ENCODE data around the gene DSTN.

DSTN gene

DNA sequence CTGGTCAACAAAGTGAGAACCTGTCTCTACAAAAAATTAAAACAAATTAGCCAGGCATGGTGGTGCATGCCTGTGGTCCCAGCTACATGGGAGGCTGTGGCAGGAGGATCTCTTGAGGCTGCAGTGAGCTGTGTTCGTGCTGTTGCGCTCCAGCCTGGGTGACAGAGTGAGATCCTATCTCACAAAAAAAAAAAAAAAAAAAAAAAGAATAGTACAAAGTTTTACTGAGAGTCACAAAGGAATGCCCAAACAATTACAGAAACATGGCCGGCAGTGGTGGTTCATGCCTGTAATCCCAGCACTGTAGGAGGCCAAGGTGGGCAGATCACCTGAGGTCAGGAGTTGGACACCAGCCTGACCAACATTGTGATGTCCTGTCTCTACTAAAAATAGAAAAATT, 14.8 kb upstream of the DSTN start:
- no peak for DNase-seq

DNA sequence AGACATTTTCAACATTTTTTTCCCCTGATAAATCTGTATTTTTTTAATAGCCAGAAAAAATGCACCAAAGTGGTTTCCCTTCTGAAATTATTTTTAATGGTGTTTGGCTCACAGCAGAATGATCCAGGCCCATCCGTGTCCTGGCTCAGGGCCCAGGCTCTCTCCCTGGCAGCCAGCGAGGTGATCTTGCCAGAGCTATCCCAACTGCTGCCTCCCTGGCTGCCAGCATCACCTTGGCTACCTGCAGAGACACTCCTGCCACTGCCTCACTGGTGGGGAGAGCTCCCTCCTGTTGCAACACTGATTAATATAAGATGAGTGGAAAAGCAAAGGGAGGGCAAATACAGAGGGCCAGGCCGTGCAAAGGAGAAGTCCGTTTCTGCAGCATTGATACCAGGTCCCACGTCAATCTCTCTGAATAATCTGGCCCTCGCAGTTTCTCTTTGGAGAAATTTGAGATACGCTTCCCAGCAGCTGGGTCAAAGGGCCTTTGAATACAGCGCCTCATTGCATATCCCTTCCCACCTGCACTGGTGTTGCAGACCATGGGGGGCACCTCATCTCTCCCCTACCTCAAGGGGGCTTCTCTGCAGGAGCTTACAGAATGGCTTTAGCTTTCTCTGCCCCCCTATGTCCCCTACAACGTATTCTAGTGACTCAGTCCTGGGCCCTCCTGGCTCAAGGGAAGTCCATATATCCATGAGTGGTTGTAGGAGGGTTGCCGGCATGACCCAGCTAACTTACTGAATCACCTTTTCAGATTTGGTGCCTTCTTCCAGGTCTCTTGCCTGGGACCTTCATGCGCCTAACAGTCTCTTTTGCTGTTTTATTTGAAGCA, 12.8 kb upstream of the DSTN start:
- peak; percentile 93 for DNase-seq

DNA sequence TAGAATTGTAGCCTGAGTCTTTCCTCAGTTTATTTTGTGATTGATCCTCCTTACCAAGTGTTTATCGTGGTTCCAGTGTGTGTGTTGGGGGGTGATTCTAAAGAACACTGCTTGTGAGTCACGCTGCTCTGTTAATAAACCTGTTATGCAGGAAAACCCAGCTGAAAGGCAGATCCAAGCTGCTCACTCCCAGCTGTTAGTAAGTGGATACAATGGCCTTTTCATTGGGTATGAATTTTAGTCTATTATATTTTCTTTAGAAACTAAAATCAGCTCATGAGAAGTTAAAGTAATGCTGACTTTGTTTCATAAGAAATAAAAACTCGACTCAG, 12.2 kb upstream of the DSTN start:
- no peak for DNase-seq

DNA sequence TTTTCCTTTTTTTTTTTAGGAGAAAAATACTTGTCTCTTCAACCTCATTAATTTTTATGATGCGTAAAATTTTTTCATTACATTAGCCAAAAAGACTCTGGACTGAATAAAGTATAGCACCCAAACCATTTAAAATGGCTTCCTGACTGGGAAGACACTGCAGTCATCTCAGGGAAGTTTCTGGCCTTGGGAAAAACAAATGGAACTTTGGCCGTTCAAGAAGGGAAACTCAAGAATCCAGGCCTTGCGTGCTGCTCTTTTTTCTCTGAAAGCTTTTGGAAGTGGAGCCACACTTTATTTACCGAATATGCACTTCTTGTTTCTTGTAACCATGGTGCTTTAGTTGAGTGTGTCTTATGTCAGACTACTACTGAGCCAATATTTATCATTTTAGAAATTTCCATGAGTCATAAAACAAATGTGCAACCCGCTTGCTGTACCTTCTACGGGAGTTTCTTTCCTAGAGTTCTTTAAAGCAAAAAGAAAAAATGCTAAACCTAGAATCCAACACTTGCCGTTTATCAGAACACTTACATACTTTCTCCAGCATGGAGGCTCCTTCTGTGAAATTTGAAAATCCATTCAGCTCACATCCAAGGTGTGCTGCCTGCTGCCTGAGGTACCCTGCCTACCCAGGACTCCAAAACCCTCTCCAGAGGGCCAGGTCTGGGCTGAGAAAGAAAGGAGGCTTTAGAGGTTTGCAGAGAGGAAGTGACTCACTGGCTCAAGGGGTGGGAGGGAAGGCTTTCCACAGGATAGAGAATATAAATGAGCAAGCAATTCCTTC, 11.5 kb upstream of the DSTN start:
- no peak for DNase-seq

DNA sequence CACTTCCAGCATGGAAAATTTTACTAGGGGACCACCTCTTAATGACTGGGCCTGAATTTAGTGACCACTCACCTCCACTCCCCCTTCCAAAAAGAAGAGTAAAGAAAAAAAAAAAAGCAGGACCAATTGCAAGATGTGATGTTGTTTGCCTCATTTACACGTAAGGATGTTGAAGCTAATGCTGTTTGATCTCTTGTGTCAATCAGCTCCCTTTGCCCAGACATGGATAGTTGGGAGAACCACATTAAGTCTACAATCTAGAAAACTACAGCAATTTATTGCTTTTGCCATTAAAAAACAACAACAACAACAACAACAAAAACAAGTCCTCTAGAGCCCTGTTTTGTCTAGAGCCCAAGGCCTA, 11.0 kb upstream of the DSTN start:
- no peak for DNase-seq

DNA sequence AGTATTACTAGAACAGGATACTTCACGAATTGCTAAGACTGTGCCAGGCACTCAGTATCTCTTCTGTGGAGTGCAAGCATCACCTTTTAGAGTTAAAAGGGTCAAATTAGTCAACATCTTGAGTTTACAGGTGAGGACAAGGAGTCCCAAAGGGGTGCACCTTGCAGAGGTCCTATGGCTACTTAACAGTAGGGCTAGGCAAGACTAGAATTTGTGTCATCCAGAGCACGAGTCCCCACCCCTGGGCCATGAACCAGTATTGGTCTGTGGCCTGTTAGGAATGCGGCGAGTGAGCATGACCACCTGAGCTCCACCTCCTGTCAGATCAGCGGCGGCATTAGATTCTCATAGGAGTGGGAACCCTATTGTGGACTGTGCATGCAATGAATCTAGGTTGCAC, 10.5 kb upstream of the DSTN start:
- DNase-seq: no peak

DNA sequence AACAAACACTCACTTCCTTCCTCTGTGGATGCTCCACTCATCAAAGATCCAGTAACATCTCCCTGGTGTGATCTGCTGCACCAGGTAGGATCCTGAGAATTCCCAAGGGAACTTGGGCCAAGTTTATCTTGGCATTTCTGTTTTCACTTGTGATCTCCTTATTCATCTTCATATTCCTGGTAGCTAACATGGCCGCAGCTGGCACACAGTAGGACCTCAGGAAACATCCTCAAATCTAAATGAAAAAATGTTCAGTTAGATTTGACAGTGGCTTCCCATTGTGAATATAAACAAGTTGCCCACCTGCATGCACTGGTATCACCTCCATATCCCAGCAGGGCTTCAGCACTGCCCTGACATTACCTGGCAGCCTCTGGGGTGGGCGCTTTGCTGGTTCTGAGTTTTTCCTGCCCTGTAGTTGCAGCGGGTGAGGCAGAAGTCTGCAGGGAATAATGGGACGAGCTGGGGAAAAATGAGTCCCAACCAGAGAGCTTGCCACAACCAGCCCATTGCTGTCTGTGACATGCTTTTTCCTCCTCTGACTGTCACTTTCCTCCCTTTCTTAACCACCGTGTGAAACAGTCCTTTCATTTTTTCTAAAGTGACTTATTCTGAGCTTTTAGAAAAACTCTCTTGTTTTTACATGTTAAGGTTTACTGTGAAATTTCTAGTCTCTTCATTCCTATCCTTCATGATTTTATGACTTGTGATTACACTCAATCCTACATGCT, 9.4 kb upstream of the DSTN start:
- no peak for DNase-seq

DNA sequence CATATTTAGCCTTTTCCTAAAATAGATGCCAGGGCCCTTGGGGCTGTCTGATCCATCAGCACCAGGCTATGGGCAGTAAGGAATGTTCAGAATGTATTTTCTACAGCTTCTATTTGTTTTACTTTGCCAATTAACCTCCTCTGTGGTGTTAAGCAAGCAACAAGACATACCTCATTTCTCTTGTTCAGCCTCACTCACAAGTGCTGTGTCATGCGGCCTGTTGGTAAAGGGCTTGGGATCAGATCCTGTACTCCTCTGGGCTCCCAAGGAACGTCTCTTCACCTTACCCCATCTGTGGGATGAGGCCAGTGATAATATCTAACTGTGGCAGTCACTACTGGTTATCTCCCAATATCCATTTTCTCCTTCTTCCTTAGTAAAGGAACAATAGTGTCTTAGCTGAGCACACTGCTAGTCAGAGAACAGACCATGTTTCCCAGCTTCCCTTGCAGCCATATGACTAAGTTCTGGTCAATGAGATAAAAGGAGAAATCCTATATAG, 7.0 kb upstream of the DSTN start:
- no peak for DNase-seq

DNA sequence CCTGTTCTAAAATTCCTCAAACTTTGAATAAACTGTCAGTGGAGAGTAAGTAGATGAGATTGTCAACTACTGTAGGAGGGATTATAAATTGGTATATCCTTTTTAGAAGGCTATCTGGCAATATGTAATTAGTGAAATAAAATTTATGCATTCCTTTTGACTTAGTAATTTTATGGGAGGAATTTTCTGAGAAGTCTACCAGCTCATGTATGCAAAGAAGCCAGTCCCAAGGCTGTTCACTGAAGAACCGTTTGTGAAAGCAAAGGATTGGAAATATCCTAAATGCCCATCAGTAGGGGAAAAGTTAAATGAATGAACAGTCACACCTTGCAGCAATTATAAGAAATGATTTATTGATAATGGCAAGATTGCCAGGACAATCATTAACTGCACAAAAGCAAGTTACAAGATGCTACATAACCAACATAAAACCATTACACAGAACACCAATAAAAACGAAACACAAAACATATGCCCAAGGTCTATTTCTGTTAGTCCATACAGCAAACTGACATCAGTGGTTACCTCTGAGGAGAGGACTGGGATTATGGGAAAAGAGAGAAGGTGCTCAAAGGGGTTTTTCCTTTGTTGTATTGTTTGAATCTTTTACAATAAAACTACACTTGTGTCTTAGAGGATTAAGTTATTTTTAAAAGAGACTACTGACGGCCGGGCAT, 4.6 kb upstream of the DSTN start:
- DNase-seq: no peak

DNA sequence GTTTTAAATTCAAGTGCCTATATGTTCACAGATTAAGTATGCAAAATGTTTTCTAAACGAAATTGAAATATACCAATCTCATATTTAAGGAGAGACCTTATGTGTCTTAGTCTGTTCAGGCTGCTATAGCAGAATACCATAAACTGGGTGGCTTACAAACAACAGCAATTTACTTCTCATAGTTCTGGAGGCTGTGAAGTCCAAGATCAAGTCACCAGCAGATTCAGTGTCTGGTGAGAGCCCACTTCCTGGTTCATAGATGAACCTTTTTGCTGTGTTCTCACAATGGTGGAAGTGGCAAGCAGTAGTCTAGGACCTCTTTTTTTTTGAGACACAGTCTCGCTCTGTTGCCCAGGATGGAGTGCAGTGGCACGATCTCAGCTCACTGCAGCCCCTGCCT, 3.5 kb upstream of the DSTN start:
- DNase-seq: no peak

DNA sequence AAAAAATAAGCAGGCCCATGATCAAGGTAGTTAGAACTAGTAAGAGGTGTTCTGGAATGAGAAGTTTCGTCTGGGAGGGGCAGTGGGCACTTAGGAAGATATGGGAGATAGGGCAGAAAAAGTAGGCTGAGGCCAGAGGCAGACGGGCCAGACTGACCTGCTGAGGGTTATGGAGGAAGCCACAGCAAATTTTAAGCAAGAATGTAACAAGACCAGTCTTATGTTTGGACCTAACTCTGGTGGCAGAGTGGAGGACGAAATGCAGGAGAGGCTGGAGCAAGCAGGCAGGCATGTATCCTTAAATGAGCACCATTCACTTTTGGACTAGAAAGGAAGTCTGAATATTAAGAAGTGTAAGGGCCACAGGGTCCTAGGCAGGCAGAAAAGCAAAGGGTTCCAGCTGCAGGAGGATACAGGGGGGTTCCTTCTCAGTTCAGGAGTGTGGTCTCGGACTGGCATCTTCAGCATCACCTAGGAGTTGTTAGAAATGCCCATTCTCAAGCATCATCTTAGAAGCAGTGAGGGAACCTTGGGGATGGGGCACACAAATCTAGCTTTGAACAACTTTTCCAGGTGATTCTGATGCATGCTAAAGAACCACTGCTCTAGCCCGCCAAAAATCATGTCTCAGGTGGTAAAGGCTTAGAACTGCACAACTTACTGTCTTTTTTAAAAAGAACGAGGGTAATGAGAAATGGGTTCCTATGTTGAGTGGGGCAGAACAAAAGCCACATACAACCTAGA, 1.7 kb upstream of the DSTN start:
- DNase-seq: no peak

DNA sequence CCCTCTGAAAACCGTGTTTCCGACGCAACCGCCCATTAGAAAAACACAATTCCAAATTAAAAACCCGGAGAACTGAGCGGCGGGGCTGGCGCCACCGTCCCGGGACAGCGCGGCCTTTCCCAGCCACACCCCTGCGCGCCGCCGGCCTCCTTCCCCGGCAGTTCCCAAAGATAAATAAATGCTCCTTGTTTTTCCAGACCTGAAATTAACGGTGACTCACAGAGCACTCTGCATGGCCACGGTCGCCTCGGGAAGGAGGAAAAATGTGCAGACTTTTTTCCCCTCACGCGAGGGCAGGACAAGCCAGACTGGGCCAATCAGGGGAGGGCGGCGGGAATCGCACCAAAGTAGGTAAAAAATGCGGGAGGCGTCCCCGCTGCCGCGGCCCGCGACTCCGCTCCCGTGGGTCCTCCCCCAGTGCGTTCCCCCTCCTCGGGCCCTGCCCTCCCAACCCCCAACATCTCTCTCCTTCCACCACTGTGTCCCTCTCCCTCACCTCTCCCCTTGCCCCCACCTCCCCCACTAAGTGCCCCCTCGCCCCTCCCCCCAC, 828 bp upstream of the DSTN start:
- DNase-seq: peak; percentile 49

DNA sequence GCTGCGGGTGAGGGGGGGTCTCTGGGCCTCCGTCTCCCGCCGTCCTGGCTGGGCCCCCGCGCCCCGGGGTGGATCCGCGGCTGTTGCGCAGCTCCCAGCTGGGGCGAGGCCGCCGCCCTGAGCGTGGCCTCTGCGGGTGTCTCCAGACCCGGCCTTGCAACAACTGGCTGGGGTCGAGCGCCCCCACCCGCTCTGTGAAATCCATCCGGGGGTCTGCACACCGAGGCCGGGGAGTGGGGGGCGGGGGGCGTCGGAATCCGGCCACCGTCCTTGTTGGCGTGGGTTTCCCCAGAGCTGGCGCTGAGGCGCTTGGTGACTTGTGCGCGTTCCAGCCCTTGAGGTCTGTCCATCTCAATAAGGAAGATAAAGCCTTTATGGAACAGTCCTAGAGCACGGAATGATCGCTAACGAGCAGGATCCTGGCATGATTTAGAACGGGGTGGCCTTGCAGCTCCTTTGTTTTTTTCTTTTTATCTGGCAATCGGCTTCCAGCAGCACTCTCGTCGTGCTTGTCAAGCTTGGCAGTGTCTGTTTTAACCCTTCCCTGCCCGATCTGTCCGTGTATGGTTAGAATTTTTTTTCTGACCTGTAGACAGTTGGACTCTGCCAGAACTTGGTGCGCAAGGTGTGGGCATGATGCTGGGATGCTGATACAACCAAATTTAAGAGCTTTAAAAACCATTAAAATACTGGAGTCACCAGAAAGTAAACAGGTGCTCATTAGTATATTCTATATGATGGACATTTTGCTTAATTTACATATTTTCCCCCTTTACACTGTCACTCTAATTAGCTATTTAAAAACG, 675 bp downstream of the DSTN start:
- DNase-seq: peak; percentile 39

DNA sequence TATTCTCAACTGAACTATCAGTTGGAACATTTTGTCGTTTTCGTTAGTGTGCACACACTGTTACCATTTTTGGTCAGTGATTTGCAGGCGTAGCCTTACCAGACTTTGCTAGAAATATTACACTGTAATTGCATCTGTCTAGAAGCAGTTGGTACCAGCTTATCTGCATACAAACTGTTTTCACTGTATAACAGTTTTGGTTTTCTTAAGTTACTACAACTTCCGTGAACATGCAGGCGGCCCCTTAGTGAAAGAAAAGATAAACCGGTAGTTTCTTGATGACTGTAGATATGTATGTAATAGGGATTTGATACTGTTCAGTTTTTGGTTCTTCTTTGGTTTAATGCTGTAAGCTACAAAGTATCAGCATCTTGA, 1.3 kb downstream of the DSTN start:
- DNase-seq: no peak

DNA sequence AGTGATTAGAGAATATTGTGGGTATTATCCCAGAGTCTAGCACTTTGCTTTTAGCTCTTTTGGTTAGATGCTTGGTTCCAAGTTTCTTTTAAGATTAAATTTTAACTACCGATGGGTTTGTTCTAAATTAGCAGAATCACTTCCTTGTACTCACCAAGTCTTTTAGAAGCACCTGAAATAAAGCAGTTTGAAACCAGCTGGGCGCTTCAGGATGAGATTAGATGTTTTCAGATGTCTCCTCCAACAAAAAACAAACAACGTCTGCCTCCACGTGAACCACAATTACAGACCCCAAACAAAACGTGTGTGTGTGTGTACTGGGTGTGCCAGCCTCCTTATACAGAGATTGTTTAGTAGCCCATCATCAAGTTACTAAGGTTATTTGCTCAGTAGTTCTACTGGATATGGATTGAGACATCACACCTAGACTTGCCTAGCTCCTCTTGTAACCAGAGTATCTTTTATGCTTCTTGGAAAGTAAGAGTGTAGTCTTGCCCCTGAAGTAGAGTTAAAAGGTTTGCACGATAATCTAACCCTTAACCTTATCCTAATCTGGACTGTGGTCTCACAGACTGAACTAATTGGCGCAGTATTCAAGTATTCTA, 2.3 kb downstream of the DSTN start:
- no peak for DNase-seq

DNA sequence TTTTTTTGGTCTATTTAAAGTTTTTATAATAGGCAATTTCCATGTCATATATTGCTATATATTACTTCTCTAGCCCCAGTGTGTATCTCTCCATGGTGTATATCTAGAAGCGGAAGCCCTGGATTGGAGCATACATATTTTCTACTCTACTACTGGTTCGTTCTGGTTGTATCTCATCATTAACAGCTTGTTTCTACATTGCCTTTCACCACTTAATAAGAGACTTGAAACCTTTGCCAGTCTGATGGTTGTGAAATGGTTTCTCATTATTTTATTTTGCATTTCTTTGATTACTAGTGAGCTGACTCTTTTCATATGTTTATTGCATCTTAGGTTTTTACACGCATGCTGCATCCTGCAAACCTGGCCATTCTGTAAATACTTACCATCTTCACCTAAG, 3.6 kb downstream of the DSTN start:
- DNase-seq: no peak

DNA sequence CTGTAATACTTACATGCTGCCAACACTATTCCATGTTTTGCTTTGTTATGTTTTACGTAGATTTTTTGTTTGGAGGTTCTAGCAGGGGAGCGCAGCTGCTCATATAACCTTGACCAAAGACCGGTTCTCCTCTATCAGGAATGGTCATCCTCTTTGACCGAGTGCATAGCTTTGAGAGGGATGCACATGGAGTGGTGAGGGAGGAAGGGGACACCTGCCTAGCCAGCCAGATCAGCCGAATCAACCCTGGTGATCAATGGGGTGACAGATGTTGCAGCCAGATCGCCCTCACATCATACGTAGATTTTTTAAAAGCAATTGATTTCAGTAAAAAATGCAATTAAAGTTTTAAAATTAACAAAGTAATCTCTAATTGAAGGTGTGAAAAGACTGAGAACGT, 6.3 kb downstream of the DSTN start:
- no peak for DNase-seq

DNA sequence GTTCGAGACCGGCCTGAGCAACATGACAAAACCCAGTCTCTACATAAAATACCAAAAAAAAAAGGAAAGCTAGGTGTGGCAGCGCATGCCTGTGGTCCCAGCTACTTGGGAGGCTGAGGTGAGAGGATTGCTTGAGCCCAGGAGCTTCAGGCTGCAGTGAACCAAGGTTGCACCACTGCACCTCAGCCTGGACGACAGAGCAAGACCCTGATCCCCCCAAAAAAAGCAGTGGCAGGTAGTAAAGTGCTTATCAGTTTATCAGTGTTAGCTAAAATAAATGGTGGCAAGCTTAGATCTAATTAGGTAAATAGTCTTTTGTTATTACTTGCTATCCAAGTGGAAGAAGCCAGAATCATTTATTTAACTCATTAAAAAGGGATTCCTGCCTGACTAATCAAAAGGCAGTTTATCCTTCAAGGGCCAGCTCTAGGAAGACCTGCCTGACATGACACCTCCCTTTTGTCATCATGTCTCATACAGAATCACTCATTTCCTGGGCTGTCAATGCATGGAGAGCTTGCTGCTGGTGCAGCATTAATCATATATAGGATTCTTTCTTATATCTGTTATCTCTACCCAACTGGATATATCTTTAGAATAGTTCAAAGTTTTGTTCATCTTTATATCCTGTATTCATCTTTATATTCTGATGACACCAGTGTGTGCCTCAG, 9.6 kb downstream of the DSTN start:
- DNase-seq: no peak

DNA sequence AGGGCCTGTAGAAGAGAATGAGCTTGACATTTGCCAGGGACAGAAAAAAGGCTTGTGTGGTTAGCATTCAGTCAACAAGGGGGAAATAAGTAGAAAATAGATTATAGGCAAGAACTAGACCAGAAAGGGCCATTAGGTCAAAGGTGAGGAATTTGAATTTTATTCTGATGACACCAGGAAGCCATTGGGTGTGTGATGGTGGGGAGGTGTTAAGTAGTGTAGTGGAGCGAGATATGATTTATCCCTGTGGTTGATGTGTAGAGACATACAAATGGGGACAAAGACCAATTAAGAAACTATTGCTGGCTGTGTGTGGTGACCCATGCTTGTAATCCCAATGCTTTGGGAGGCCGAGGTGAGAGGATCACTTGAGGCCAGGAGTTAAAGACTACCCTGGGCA, 11.0 kb downstream of the DSTN start:
- no peak for DNase-seq

DNA sequence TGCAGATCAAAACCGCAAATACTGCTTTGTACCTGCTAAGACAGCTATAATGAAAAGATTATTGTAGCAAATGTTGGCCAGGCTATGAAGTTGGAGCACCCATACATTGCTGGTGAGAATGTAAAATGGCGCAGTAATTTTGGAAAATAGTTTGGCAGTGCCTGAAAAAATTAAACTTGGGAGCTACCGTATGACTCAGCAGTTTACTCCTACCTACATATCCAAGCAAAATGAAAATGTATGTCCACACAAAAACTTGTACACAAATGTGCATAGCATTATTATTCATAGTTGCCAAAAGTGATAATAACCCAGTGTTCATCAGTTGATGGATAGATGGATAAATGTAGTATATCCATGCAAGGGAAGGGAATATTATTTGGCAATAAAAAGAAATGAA, 13.3 kb downstream of the DSTN start:
- no peak for DNase-seq

Measured in NCI-H1105 (cell line).